ENCODE measurements around the gene NDST3.

NDST3 gene

DNA sequence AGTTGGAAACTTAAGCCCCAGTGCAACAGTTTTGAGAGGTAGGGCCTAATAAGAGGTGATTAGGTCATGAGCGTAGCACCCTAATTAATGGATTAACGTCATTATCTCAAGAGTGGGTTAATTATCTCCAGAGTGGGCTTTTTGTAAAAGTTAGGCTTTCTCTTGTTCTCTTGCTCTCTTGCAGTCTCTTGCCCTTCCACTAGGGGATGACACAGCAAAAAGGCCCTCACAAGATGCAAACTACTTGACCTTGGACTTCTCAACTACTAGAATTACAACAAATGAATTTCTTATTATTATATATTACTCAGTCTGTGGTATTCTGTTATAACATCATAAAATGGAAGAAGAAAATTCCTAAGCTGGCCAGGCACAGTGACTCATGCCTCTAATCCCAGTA lies 22.1 kb upstream of the NDST3 start:
- no peak for DNase-seq (ENCODE audit: low read depth in 2 of 2)
- TF ChIP-seq, protein P1, sequence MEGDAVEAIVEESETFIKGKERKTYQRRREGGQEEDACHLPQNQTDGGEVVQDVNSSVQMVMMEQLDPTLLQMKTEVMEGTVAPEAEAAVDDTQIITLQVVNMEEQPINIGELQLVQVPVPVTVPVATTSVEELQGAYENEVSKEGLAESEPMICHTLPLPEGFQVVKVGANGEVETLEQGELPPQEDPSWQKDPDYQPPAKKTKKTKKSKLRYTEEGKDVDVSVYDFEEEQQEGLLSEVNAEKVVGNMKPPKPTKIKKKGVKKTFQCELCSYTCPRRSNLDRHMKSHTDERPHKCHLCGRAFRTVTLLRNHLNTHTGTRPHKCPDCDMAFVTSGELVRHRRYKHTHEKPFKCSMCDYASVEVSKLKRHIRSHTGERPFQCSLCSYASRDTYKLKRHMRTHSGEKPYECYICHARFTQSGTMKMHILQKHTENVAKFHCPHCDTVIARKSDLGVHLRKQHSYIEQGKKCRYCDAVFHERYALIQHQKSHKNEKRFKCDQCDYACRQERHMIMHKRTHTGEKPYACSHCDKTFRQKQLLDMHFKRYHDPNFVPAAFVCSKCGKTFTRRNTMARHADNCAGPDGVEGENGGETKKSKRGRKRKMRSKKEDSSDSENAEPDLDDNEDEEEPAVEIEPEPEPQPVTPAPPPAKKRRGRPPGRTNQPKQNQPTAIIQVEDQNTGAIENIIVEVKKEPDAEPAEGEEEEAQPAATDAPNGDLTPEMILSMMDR (IDR thresholded peaks at IDR 0.05; ENCODE audit: low read depth, low read length): peak; percentile 16
- H3K4me3 ChIP-seq (replicated peaks in 1 of 2; ENCODE audit: low read depth in 2 of 2, low read length in 2 of 2): no peak overlapping the region

DNA sequence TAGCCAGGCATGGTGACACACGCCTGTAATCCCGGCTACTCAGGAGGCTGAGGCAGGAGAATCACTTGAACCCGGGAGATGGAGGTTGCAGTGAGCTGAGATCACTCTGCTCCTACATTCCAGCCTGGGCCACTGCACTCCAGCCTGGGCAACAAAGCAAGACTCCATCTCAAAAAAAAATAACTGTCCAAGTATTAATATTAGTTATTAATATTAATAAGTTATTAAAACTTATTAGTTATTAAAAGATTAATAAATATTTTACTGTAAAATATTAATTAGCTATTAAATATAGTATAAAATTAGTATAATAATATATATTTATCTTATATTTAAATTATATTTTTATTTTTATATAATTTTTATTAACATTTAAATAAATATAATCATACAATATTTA lies 19.5 kb upstream of the NDST3 start:
- DNase-seq (ENCODE audit: low read depth in 2 of 2): no peak
- H3K4me3 ChIP-seq (replicated peaks in 1 of 2; ENCODE audit: low read depth in 2 of 2, low read length in 2 of 2): no peak overlapping the region
- TF ChIP-seq, protein P1 (IDR thresholded peaks at IDR 0.05; ENCODE audit: low read depth, low read length): no peak

DNA sequence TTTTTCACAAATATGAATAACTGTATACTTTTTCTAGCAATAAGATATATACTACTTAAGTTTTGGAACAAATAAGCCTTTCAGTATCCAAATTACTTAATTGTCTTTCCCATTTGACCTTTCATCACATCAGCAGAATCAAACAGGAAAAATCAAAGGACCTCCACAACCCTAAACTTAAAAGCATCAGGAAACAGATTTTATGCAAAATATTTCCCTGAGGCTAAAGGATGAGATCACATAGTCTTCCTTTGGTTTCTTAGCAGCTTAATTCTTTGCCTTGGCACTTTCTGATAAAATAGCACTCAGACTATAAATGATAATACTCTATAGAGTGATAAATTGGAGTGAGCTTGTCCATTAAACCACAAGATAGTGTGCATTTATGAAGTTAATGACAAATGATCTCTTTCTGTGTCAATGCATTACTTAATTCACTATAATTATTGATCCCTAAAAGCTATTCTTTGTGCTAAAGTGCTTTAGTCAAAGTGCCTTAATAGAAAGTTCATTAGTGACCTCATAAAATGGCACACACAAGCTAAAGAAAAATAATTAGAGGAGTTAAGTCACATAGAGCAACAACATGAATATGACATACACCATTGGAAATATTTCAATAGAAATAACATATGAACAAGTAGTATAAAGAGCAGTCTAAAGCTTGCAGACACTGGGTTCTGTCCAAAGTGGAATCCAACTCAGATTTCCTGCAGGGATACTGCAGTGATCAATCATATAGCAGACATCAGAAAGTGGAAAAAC lies 15.7 kb upstream of the NDST3 start:
- no peak for DNase-seq (ENCODE audit: low read depth in 2 of 2)
- H3K4me3 ChIP-seq (replicated peaks in 1 of 2; ENCODE audit: low read depth in 2 of 2, low read length in 2 of 2): no peak overlapping the region
- TF ChIP-seq, protein P1 (IDR thresholded peaks at IDR 0.05; ENCODE audit: low read depth, low read length): no peak

DNA sequence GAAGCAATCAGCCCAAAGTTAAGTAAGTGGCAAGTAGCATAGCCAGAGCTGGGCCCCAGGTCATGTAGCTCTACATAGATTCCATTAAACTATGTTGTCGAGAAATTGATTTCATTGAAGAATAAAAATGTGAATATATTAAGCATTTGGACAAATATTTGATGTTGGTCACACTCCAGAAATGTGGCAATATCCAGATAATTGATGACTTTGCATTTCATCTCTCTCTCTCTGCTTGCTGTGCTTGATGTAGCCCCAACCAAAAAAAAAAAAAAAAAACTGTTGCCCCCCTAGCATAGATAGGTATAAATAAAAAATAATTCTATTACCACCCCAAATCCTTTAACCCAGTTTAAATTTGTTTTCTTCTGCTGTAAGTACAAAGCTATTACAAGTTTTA lies 7.5 kb upstream of the NDST3 start:
- no peak overlapping the region for H3K4me3 ChIP-seq (replicated peaks in 1 of 2; ENCODE audit: low read depth in 2 of 2, low read length in 2 of 2)
- TF ChIP-seq, protein P1 (IDR thresholded peaks at IDR 0.05; ENCODE audit: low read depth, low read length): no peak
- DNase-seq (ENCODE audit: low read depth in 2 of 2): no peak

DNA sequence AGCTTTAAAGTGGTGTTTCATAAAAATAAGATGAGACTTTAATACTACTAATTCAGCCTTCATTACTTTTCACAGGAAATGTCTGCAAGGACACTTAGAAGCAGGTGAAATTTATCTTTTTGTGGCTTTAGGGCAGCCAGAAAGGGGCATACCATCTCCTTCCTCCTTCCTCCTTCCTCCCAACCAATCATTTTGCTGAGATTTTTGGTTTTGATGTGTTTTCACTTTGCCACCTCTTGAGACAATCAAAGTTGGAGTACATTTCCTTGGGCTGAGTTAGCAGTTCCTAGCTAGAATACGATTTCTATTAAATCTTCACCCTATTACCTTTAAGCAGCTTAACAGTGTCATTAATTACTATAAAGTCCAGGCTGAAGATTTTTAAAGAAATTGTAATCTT lies 5.1 kb upstream of the NDST3 start:
- DNase-seq (ENCODE audit: low read depth in 2 of 2): no peak
- TF ChIP-seq, protein P1 (IDR thresholded peaks at IDR 0.05; ENCODE audit: low read depth, low read length): no peak
- no peak overlapping the region for H3K4me3 ChIP-seq (replicated peaks in 1 of 2; ENCODE audit: low read depth in 2 of 2, low read length in 2 of 2)

DNA sequence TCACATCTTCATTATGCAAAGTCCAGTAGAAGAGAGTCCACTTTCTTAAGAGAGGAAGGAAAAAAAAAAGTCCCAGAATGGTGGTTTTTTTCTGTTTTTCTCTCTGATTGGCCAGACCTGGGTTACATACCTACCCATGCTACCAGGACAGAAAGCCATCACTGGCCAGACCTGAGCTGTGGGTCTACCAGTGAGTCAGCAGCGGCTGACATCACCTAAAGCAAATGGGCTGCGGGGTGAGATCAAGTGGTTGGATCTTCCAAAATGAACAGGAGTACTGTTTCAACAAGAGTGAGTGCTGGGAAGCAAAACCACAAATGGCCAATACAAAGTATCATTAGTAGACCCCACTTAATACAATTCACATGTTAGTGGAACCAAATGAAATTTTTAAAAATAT lies 1.6 kb upstream of the NDST3 start:
- TF ChIP-seq, protein P1 (IDR thresholded peaks at IDR 0.05; ENCODE audit: low read depth, low read length): no peak
- H3K4me3 ChIP-seq (replicated peaks in 1 of 2; ENCODE audit: low read depth in 2 of 2, low read length in 2 of 2): no peak overlapping the region
- no peak for DNase-seq (ENCODE audit: low read depth in 2 of 2)

All from cardiac fibroblast (primary cell).